ENCODE data around the gene GKAP1. TPM values are rescaled to one million over a fixed set of nuclear protein-coding genes. Genes with fewer than 3 reads are reported as not detected.
A peak's percentile ranks its signal among the peaks of the same experiment; 100 is the strongest.
"Not testable (repeated sequence)": the region's sequence is repeated elsewhere in the genome, so short reads cannot be mapped to it uniquely, and the experiment has no call there.

GKAP1 gene
- 10 to 100 TPM; 12.2 to 14.0 TPM for total RNA-seq

DNA sequence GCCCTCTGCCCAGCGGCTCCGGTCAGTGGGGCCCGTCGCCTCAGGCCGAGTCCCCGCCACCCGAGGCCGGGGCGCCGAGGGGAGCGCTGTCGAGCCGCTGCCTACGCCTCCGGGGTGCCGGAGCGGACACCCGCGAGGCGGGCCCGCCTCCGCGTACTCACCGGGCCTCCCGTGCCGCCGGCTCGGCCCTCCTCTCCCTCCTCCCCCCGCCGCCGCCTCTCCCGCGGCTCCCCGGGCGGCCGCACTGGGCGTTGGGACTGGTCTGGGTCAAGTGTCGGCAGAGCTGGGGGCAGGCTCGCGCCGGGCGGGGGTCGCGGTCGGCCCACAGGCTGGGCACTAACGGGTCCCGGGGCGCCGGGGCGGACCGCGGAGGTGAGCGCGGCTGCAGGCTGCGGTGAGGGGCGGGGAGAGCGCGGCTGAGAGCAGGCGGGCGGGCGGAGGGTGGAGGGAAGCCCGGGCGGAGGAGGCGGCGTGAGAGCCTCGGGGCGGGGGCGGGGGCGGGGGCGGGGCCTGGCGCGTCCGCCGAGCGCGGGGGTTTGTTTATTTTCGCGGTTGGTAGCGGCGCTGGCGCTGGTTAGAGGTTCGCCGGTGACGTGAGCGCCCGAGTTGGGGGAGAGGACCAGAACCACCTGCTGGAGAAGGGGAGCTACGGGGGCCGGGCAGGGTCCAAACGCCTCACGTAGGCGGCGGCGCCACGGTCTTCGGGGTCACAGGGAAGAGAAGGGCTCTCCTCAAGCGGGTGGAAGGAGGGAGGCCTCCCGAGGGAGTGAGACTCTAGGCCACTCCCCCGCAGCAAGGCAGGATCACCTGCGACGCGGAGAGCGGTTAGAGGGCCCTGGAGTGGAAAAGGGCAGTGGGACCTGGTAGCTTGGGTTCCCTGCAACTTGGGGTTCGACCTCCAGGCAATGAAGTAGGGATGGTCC, at the start of gene GKAP1:
Gene GKAP1, minus strand, starts transcription at position 414 of the 923 bp plus-strand sequence. CDS start 11,252 bp downstream, outside the sequence.
- Mint-ChIP-seq H3K4me3 (peak within 1 kb of the TSS; percentile 85 to 96), H3K27ac (peak within 1 kb of the TSS; percentile 96)

DNA sequence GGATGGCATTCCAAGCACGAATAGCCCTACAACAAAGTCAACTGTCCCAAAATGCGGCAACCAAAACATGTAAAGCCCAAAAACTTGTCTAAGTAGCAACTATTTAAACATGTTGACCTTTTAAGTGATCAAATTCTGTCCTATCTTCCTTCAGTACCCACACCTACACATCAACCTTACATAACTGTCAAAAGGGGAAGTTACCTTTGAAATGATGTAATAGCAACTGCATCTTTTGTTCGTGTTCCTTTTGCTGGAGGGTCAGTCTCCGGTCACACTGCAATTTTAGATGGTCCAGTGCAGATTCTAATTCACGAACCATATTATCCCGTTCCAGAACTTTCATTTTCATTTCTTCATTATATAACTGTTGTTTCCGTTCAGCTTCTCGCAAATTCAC, 32.3 kb upstream of the GKAP1 start:
- H3K4me3 Mint-ChIP-seq; ATAC-seq (replicated peaks in 1 of 2); H3K9me3 Mint-ChIP-seq; H3K27me3 Mint-ChIP-seq (ENCODE audit: low read depth); H3K36me3 Mint-ChIP-seq (ENCODE audit: insufficient read depth in 2 of 2); DNase-seq; H3K27ac Mint-ChIP-seq; H3K4me1 Mint-ChIP-seq (ENCODE audit: low read depth): not testable (repeated sequence)

More for the DNA sequence above, at the start of gene GKAP1:
- not testable (repeated sequence) for H3K36me3 Mint-ChIP-seq (ENCODE audit: insufficient read depth in 2 of 2); H3K4me1 Mint-ChIP-seq (ENCODE audit: low read depth); H3K9me3 Mint-ChIP-seq; H3K27me3 Mint-ChIP-seq (ENCODE audit: low read depth)
- DNase-seq (peak; percentile 77 to 82), ATAC-seq (replicated peaks in 1 of 2) (peak; percentile 85 to 89)

DNA sequence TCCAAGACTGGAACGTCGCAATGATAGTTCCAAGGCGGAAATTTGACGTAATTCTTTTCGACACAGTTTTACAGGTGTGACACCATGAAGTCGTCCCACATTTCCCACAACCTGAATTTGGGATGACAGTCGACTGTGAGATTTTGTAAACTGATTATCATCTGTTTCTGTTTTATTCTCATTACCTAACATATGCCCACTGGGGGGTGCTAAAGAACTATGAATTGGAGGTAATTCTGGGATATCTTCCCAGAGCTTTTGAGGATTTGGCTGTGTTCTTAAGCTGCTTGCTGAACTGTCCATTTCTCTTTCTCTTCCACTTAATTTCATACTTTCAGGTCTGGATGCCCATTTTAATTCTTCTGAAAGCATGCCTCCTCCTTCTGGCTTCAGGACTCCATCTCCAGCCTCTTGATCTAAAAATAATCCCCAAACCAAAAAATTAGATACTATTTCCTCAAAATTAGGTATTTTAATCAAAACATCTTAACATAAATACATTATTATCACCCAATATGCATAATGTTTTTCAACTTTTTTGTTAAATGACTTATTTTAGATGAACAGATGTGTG, 19.6 kb upstream of the GKAP1 start:
- not testable (repeated sequence) for DNase-seq; H3K4me1 Mint-ChIP-seq (ENCODE audit: low read depth); H3K27ac Mint-ChIP-seq; H3K9me3 Mint-ChIP-seq; H3K4me3 Mint-ChIP-seq; H3K27me3 Mint-ChIP-seq (ENCODE audit: low read depth); H3K36me3 Mint-ChIP-seq (ENCODE audit: insufficient read depth in 2 of 2); ATAC-seq (replicated peaks in 1 of 2)

DNA sequence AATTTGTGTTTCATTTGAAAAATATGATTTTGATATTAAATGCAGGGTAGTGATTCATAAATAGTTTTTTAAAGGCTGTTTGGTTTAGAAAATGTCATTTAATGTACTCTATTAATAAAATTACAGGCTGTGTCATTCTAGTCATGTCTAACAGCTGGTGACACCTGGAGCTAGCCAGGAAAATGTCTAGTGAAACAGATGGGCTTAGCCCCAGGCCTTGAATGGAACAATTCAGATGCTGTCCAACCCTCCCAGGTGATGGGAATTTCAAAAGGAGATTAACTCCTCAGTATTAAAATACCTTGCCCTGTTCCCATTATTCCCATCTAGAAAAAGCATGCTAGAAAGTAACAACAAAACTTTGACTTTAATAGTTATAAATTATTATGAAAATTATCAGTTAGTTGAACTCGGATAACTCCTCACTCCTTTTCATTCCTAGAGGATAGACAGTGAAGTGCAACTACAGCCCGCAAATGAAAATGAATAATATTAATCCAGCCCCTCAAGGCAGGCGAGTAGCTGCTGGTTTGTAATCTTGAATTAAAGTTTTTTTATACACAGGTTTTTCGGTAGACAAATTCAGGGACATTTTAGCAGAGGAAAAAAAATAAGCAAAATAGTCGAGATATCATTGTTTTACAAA, 13.0 kb upstream of the GKAP1 start:
- not testable (repeated sequence) for DNase-seq; ATAC-seq (replicated peaks in 1 of 2); H3K9me3 Mint-ChIP-seq; H3K27ac Mint-ChIP-seq; H3K36me3 Mint-ChIP-seq (ENCODE audit: insufficient read depth in 2 of 2); H3K4me1 Mint-ChIP-seq (ENCODE audit: low read depth); H3K4me3 Mint-ChIP-seq; H3K27me3 Mint-ChIP-seq (ENCODE audit: low read depth)

DNA sequence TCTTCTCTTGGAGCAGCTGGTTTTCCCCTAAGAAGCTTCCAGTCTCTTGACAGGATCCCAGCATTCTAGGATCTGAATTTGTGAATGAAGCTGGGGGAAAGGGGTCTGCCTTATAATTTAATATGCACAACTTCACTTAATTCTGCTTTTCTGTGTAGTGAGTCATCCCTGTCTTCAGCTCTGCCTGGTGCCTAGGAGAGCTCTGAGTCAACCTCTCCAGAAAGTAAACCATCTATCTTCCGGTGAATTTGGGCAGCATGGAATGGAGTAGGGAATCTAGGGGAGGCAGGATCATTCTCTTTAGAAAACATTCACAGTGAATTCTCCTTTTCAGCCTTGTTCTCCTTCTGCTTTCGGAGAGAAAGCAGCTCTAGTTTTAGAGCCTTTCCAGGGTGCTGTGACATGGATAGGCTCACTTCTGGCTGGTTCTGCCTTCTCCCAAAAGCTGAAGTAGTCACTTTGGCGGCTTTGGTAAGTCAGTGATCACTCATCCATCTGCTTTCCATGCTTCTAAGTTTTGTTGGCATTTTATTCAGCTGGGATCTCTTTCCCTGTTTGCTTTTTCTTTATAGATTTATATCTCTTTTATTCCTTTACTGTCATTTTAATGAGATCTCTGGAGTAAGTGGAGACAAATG, 7.5 kb upstream of the GKAP1 start:
- not testable (repeated sequence) for H3K27me3 Mint-ChIP-seq (ENCODE audit: low read depth); H3K36me3 Mint-ChIP-seq (ENCODE audit: insufficient read depth in 2 of 2); H3K27ac Mint-ChIP-seq; H3K4me3 Mint-ChIP-seq; H3K9me3 Mint-ChIP-seq; DNase-seq; H3K4me1 Mint-ChIP-seq (ENCODE audit: low read depth); ATAC-seq (replicated peaks in 1 of 2)

DNA sequence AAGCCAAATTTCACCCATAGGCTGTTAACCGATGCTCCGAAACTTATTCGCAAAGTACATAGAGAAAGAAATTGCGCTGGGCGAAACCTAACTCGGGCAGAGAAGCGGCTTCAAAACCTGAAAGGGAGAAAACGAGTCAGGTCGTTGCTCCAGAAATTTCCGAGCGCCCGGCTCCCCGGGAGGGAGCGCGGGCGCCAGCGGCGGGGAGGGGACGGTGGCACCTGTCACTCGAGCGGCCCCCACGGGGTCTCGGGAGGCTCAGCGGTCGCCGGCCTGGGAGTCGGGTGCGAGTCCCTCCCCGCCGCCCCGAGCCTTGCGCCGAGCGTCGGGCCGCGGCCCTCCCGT, 586 bp downstream of the GKAP1 start:
- Mint-ChIP-seq H3K4me3 (peak overlapping the region; percentile 85 to 96), H3K27ac (peak overlapping the region; percentile 96)
- ATAC-seq (replicated peaks in 1 of 2); DNase-seq; H3K4me1 Mint-ChIP-seq (ENCODE audit: low read depth); H3K36me3 Mint-ChIP-seq (ENCODE audit: insufficient read depth in 2 of 2); H3K27me3 Mint-ChIP-seq (ENCODE audit: low read depth); H3K9me3 Mint-ChIP-seq: not testable (repeated sequence)

DNA sequence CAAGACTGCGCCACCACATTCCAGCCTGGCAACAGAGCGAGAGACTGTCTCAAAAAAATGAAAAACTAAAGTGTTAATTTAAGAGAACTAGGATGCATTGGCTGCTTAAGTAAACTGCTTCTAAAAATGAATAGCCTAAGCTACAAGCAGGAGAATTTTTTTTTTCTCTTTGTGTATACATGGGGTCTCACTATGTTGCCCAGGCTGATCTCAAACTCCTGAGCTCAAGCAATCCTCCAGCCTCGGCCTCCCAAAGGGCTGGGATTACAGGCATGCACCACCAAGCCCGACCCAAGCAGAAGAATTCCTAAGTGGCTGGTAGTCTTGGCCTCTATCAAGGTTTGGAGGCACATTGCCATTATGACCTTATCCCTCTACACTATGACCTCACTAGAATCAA, 2.4 kb downstream of the GKAP1 start:
- not testable (repeated sequence) for ATAC-seq (replicated peaks in 1 of 2); H3K4me1 Mint-ChIP-seq (ENCODE audit: low read depth); H3K27ac Mint-ChIP-seq; H3K36me3 Mint-ChIP-seq (ENCODE audit: insufficient read depth in 2 of 2); H3K27me3 Mint-ChIP-seq (ENCODE audit: low read depth); H3K9me3 Mint-ChIP-seq; DNase-seq
- H3K4me3 Mint-ChIP-seq, result peak overlapping the region in 1 of 2 donors; percentile 55

DNA sequence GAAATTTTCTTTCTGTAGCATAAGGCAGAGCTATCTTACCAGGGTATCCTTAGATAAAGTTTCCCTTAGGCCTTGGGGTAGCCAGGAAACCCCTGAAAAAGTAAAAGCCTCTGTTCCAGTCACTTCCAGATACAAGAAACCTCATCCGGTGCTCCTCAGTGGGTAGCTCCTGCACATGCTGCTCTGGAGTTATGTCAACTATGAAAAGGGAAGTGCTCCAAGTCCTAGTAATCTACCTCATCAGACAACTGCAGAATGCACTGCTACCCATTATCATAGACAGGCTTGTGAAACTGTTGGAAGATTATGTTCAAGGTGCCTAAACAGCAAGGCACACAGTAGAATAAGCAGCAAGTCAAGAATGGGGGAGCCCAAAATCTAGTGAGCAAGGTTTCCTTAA, 8.4 kb downstream of the GKAP1 start:
- not testable (repeated sequence) for ATAC-seq (replicated peaks in 1 of 2); H3K27me3 Mint-ChIP-seq (ENCODE audit: low read depth); H3K4me3 Mint-ChIP-seq; H3K27ac Mint-ChIP-seq; H3K9me3 Mint-ChIP-seq; H3K36me3 Mint-ChIP-seq (ENCODE audit: insufficient read depth in 2 of 2); H3K4me1 Mint-ChIP-seq (ENCODE audit: low read depth); DNase-seq

DNA sequence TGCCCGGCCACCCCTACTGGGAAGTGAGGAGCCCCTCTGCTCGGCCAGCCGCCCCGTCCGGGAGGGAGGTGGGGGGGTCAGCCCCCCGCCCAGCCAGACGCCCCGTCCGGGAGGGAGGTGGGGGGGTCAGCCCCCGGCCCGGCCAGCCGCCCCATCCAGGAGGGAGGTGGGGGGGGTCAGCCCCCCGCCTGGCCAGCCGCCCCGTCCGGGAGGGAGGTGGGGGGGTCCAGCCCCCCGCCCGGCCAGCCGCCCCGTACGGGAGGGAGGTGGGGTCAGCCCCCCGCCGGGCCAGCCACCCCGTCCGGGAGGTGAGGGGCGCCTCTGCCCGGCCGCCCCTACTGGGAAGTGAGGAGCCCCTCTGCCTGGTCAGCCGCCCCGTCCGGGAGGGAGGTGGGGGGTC, 13.1 kb downstream of the GKAP1 start:
- not testable (repeated sequence) for H3K4me3 Mint-ChIP-seq; H3K27me3 Mint-ChIP-seq (ENCODE audit: low read depth); H3K9me3 Mint-ChIP-seq; H3K4me1 Mint-ChIP-seq (ENCODE audit: low read depth); DNase-seq; H3K27ac Mint-ChIP-seq; H3K36me3 Mint-ChIP-seq (ENCODE audit: insufficient read depth in 2 of 2); ATAC-seq (replicated peaks in 1 of 2)

DNA sequence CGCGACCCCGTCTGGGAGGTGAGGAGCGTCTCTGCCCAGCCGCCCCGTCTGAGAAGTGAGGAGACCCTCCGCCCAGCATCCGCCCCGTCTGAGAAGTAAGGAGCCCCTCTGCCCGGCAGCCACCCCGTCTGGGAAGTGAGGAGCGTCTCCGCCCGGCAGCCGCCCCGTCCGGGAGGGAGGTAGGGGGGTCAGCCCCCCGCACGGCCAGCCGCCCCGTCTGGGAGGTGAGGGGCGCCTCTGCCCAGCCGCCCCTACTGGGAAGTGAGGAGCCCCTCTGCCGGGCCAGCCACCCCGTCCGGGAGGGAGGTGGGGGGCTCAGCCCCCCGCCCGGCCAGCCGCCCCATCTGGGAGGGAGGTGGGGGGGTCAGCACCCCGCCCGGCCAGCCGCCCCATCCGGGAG, 13.6 kb downstream of the GKAP1 start:
- not testable (repeated sequence) for ATAC-seq (replicated peaks in 1 of 2); H3K27ac Mint-ChIP-seq; DNase-seq; H3K9me3 Mint-ChIP-seq; H3K36me3 Mint-ChIP-seq (ENCODE audit: insufficient read depth in 2 of 2); H3K4me3 Mint-ChIP-seq; H3K27me3 Mint-ChIP-seq (ENCODE audit: low read depth); H3K4me1 Mint-ChIP-seq (ENCODE audit: low read depth)

DNA sequence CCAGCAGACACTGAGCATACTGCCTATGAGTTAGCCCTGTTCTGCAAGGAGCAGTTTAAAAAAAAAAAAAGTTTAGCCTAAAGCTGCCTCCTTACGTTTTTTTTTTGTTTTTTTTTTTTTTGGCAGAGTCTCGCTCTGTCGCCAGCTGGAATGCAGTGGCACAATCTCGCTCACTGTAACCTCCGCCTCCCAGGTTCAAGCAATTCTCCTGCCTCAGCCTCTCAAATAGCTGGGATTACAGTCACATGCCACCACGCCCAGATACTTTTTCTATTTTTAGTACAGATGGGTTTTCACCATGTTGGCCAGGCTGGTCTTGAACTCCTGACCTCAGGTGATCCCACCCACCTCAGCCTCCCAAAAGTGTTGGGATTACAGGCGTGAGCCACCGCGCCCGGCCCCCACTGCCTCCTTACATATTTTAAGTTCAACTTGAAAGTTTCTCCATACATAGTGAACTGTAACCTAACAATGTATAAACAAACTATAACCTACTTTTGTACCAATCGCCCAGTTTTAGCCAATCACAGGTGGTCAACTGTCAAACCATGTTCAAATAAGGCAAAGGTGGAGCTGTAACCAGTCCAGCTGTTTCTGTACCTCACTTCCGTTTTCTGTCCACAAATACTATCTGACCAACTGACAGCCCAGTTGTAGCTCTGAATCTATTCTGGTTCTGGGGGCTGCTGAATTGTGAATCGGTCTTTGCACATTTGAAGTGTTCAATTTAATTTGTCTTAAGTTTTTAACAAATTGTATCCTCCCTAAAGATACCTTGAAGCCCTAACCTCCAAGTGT, 17.1 kb downstream of the GKAP1 start:
- H3K27me3 Mint-ChIP-seq (ENCODE audit: low read depth), result no peaks in the 10 kb centered on the region
- no peak overlapping the region for H3K4me3 Mint-ChIP-seq
- no peaks in the 10 kb centered on the region for H3K9me3 Mint-ChIP-seq
- no peaks in the 10 kb centered on the region for H3K36me3 Mint-ChIP-seq (ENCODE audit: insufficient read depth in 2 of 2)
- H3K4me1 Mint-ChIP-seq (ENCODE audit: low read depth), result no peaks in the 10 kb centered on the region
- ATAC-seq (replicated peaks in 1 of 2) (no peak), DNase-seq (no peak)
- no peak overlapping the region for H3K27ac Mint-ChIP-seq

DNA sequence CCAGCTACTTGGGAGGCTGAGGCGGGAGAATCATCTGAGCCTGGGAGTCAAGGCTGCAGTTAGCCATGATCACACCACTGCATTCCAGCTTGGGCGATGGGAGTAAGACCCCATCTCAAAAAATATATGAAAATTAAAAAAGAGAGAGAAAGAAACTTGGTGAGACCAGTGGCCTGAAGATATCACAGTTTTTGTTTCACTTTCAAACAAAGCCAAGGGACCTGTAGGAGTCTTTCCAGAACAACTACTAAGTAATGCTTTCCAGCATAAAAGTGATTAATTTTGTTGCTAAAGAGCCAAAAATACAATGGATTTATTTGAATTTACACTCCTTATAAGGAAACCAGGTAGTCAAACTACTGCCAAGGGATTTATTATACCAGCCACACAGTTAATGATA, 23.5 kb downstream of the GKAP1 start:
- no peak for DNase-seq
- H3K4me3 Mint-ChIP-seq, result no peak overlapping the region
- no peaks in the 10 kb centered on the region for H3K9me3 Mint-ChIP-seq
- H3K27me3 Mint-ChIP-seq (ENCODE audit: low read depth), result no peaks in the 10 kb centered on the region
- peaks cover 7% of the 10 kb centered on the region for H3K4me1 Mint-ChIP-seq (ENCODE audit: low read depth)
- no peak for ATAC-seq (replicated peaks in 1 of 2)
- no peaks in the 10 kb centered on the region for H3K36me3 Mint-ChIP-seq (ENCODE audit: insufficient read depth in 2 of 2)
- H3K27ac Mint-ChIP-seq, result no peak overlapping the region
